ACC112 (cell line): Measurements from ENCODE around the gene NOA1.
A peak's percentile ranks its signal among the peaks of the same experiment; 100 is the strongest.

ENCODE experiments used
- H2AFZ ChIP-seq: fragments of 200-600 bp; sonication (generic); one replicate; pipeline ENCODE4 v1.6.0; 2017; ENCODE audit warnings: antibody characterized with exemption, low read length; ENCODE audit not compliant: unreplicated experiment
- H3K27ac ChIP-seq: fragments of 200-600 bp; sonication (generic); 2 replicates; pipeline ENCODE4 v1.5.1; 2014; ENCODE audit warnings: low read depth, mild to moderate bottlenecking, antibody characterized with exemption, low read length, moderate library complexity
- H3K27me3 ChIP-seq: fragments of 200-600 bp; sonication (generic); 2 replicates; pipeline ENCODE4 v1.6.1; 2014; ENCODE audit warnings: mild to moderate bottlenecking, antibody characterized with exemption, low read length, moderate library complexity, mixed read lengths; ENCODE audit not compliant: insufficient read depth
- H3K36me3 ChIP-seq: fragments of 200-600 bp; sonication (generic); 2 replicates; pipeline ENCODE4 v1.6.1; 2016; ENCODE audit warnings: mild to moderate bottlenecking, antibody characterized with exemption, low read length, moderate library complexity, mixed read lengths; ENCODE audit not compliant: insufficient read depth
- H3K4me1 ChIP-seq: fragments of 200-600 bp; sonication (generic); one replicate; pipeline ENCODE4 v1.6.1; 2016; ENCODE audit warnings: low read length, mixed read lengths; ENCODE audit not compliant: insufficient read depth, unreplicated experiment, control insufficient read depth
- H3K4me3 ChIP-seq: fragments of 200-600 bp; sonication (generic); 2 replicates; pipeline ENCODE4 v1.5.1; 2014; ENCODE audit warnings: mild to moderate bottlenecking, low read depth, low read length
- H3K79me2 ChIP-seq: fragments of 200-600 bp; sonication (generic); one replicate; pipeline ENCODE4 v1.6.0; 2016; ENCODE audit warnings: low read length; ENCODE audit not compliant: control insufficient read depth, unreplicated experiment, insufficient read depth

The NOA1 gene

GRCh38 chr4:56977321-56978012 lies at the start of gene NOA1:
Gene NOA1 (minus strand): TSS chr4:56977606. CDS start chr4:56977585, 21 bp downstream.
- Histone ChIP-seq H3K36me3 (peaks cover 18% of the 10 kb centered on the region), H2AFZ (peak within 1 kb of the TSS; percentile 94), H3K4me3 (peak within 1 kb of the TSS; percentile 96), H3K27ac (peak within 1 kb of the TSS; percentile 74), H3K27me3 (no peaks in the 10 kb centered on the region), H3K4me1 (peaks cover 22% of the 10 kb centered on the region), H3K79me2 (peaks cover 70% of the 10 kb centered on the region)

GRCh38 chr4:57023104-57023503 lies 45.7 kb upstream of the NOA1 start:
- Histone ChIP-seq H3K79me2 (peaks cover 7% of the 10 kb centered on the region), H3K27me3 (no peaks in the 10 kb centered on the region), H3K4me3 (no peak overlapping the region), H2AFZ (no peak overlapping the region), H3K36me3 (peaks cover 50% of the 10 kb centered on the region), H3K4me1 (peaks cover 48% of the 10 kb centered on the region), H3K27ac (peak overlapping the region; percentile 91)

GRCh38 chr4:57020467-57021101 lies 43.2 kb upstream of the NOA1 start:
- peaks cover 7% of the 10 kb centered on the region for H3K79me2 ChIP-seq
- H3K27me3 ChIP-seq = no peaks in the 10 kb centered on the region
- H3K27ac ChIP-seq = peak overlapping the region; percentile 91
- peaks cover 44% of the 10 kb centered on the region for H3K36me3 ChIP-seq
- no peak overlapping the region for H3K4me3 ChIP-seq
- peaks cover 48% of the 10 kb centered on the region for H3K4me1 ChIP-seq
- H2AFZ ChIP-seq = no peak overlapping the region

- Histone ChIP-seq H3K79me2 (peaks cover 7% of the 10 kb centered on the region), H3K36me3 (peaks cover 37% of the 10 kb centered on the region), H3K27ac (peak overlapping the region; percentile 91), H3K4me1 (peaks cover 48% of the 10 kb centered on the region), H2AFZ (no peak overlapping the region), H3K4me3 (no peak overlapping the region), H3K27me3 (no peaks in the 10 kb centered on the region)
Observed at GRCh38 chr4:57018980-57019379, 41.6 kb upstream of the NOA1 start.

GRCh38 chr4:57013543-57014120 lies 36.2 kb upstream of the NOA1 start:
- Histone ChIP-seq H3K79me2 (no peaks in the 10 kb centered on the region), H2AFZ (no peak overlapping the region), H3K27me3 (no peaks in the 10 kb centered on the region), H3K36me3 (peaks cover 35% of the 10 kb centered on the region), H3K4me1 (no peaks in the 10 kb centered on the region), H3K4me3 (no peak overlapping the region), H3K27ac (no peak overlapping the region)

- H3K79me2 ChIP-seq = peaks cover 27% of the 10 kb centered on the region
Observed at GRCh38 chr4:56999751-57000150, 22.3 kb upstream of the NOA1 start.

GRCh38 chr4:56995525-56995924 lies 18.1 kb upstream of the NOA1 start:
- Histone ChIP-seq H3K79me2 (peaks cover 54% of the 10 kb centered on the region), H3K4me1 (peaks cover 11% of the 10 kb centered on the region), H3K27me3 (no peaks in the 10 kb centered on the region), H3K27ac (peak overlapping the region; percentile 79), H2AFZ (no peak overlapping the region), H3K4me3 (no peak overlapping the region), H3K36me3 (peaks cover 57% of the 10 kb centered on the region)

More at GRCh38 chr4:56999751-57000150, 22.3 kb upstream of the NOA1 start:
- H3K4me1 ChIP-seq = peaks cover 11% of the 10 kb centered on the region
- H2AFZ ChIP-seq = no peak overlapping the region
- H3K27me3 ChIP-seq = no peaks in the 10 kb centered on the region
- no peak overlapping the region for H3K27ac ChIP-seq
- H3K4me3 ChIP-seq = no peak overlapping the region
- H3K36me3 ChIP-seq = peaks cover 44% of the 10 kb centered on the region

GRCh38 chr4:56990109-56990905 lies 12.9 kb upstream of the NOA1 start:
- peaks cover 80% of the 10 kb centered on the region for H3K79me2 ChIP-seq

GRCh38 chr4:56986952-56987351 lies 9.5 kb upstream of the NOA1 start:
- Histone ChIP-seq H3K79me2 (peaks cover 96% of the 10 kb centered on the region), H3K36me3 (peaks cover 50% of the 10 kb centered on the region), H3K27me3 (no peaks in the 10 kb centered on the region), H3K4me3 (no peak overlapping the region), H2AFZ (no peak overlapping the region), H3K27ac (no peak overlapping the region), H3K4me1 (peaks cover 17% of the 10 kb centered on the region)

More at GRCh38 chr4:56990109-56990905, 12.9 kb upstream of the NOA1 start:
- H3K27me3 ChIP-seq = no peaks in the 10 kb centered on the region
- no peak overlapping the region for H2AFZ ChIP-seq
- peaks cover 64% of the 10 kb centered on the region for H3K36me3 ChIP-seq
- H3K27ac ChIP-seq = peak overlapping the region; percentile 32
- H3K4me3 ChIP-seq = no peak overlapping the region
- peaks cover 17% of the 10 kb centered on the region for H3K4me1 ChIP-seq

- H3K36me3 ChIP-seq = peaks cover 42% of the 10 kb centered on the region
- peaks cover 24% of the 10 kb centered on the region for H3K4me1 ChIP-seq
- H3K27me3 ChIP-seq = no peaks in the 10 kb centered on the region
- H3K79me2 ChIP-seq = peaks cover 96% of the 10 kb centered on the region
- no peak overlapping the region for H2AFZ ChIP-seq
- no peak overlapping the region for H3K27ac ChIP-seq
- no peak overlapping the region for H3K4me3 ChIP-seq
Observed at GRCh38 chr4:56986192-56986591, 8.8 kb upstream of the NOA1 start.
